ENCODE measurements around the gene SOX21.

Gene SOX21

DNA sequence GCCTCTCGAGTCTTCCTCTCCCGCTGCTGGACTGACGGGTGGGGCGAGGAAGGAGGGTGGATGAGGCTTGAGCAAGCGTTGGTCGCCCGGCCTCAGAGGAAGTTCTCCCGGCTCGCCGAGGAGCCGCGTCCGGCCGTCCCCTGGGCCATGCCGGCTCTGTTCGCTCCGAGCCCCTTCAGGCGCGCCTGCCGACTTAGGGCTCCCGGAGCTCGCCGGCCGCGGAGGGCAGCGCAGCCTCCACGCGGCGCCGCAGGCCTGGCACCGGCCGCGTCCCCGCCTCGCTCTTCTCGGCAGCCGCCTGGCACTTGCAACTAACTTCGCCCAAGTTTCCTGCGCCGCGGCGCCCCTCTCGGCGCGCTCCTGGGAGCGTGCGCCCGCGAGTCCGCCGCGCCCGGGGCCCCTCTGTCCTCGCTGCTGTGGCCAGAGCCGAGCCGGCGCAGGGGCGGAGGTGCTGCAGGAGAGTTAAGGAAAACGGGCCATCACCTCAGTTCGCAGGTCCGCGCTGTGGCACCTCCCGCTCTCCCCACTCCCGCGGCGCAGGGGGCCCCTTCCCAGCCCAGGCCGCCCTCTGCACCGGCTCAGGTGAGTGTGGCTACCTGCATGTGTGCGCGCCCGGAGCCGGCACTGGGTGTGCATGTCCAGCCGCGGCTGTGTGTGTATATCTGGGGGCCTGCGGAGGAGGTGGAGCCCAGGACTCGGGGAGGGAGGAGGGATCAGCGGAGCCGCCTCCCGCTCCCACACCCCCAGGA is 641 bp upstream of the SOX21 start:
- TF ChIP-seq, protein P1, sequence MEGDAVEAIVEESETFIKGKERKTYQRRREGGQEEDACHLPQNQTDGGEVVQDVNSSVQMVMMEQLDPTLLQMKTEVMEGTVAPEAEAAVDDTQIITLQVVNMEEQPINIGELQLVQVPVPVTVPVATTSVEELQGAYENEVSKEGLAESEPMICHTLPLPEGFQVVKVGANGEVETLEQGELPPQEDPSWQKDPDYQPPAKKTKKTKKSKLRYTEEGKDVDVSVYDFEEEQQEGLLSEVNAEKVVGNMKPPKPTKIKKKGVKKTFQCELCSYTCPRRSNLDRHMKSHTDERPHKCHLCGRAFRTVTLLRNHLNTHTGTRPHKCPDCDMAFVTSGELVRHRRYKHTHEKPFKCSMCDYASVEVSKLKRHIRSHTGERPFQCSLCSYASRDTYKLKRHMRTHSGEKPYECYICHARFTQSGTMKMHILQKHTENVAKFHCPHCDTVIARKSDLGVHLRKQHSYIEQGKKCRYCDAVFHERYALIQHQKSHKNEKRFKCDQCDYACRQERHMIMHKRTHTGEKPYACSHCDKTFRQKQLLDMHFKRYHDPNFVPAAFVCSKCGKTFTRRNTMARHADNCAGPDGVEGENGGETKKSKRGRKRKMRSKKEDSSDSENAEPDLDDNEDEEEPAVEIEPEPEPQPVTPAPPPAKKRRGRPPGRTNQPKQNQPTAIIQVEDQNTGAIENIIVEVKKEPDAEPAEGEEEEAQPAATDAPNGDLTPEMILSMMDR (conservative IDR thresholded peaks at IDR 0.05; ENCODE audit: low read depth, low read length) = no peak
- peak; percentile 35 for DNase-seq (ENCODE audit: low read depth)
- H3K4me3 ChIP-seq (ENCODE audit: low read length) = peak overlapping the region; percentile 24

DNA sequence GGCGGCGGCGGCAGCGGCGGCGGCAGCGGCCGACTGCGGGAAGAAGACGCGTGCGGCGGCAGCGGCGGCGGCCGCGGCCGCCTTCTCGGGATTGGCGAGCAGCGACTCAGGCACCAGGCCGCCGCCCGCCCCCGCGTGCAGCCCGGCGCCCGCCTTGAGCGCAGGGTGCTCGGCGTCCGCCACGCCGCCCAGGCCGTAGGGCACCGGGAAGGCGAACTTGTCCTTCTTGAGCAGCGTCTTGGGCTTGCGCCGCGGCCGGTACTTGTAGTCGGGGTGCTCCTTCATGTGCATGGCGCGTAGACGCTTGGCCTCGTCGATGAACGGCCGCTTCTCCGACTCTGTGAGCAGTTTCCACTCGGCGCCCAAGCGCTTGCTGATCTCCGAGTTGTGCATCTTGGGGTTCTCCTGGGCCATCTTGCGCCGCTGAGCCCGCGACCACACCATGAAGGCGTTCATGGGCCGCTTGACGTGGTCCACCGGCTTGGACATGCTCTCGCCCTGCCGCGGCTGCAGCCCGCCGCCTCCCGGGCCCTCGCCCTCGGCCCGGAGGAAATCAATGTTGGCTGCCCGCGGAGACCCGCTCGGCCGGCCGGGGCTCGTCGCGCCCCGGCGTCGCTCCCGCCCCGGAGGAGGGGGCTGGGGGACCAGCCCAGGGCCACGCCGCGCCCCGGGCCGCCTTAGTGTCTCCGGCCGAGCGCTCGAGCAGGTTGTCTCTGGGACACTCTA is 621 bp downstream of the SOX21 start:
- no peak for DNase-seq (ENCODE audit: low read depth)
- no peak overlapping the region for H3K4me3 ChIP-seq (ENCODE audit: low read length)
- TF ChIP-seq, protein P1 (conservative IDR thresholded peaks at IDR 0.05; ENCODE audit: low read depth, low read length) = no peak

DNA sequence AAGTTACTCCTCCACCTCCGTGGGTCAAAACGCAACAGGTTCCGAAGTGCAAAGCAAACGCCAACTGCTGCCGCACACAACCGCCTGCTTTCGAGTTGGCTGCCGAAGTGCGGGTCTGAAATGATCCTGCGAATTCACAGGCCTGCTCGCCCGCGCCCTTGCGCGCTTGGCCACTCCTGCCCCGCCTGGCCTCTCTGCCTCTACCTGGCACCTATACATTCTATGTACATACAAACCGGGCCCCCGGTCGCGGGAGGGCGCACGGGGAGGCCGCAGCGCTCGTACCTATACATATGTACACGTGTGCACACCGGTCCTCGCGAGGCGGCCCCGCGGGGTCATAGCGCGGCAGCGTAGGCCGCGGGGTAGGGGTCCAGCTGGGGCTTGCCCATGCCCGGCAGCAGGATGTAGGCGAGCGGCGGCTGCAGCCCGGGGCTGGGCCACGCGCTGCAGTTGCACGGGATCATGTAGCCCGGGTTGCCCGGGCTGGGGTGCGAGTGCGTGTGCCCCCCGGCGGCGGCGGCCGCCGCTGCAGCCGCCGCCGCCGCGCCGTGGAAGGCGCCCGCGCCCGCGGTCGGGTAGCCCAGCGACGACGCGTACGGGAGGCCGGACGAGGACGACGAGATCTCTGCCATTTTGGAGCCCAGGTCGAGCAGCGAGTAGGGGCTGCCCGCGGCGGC is 1.3 kb downstream of the SOX21 start:
- TF ChIP-seq, protein P1 (conservative IDR thresholded peaks at IDR 0.05; ENCODE audit: low read depth, low read length) = no peak
- no peak for DNase-seq (ENCODE audit: low read depth)
- H3K4me3 ChIP-seq (ENCODE audit: low read length) = no peak overlapping the region

DNA sequence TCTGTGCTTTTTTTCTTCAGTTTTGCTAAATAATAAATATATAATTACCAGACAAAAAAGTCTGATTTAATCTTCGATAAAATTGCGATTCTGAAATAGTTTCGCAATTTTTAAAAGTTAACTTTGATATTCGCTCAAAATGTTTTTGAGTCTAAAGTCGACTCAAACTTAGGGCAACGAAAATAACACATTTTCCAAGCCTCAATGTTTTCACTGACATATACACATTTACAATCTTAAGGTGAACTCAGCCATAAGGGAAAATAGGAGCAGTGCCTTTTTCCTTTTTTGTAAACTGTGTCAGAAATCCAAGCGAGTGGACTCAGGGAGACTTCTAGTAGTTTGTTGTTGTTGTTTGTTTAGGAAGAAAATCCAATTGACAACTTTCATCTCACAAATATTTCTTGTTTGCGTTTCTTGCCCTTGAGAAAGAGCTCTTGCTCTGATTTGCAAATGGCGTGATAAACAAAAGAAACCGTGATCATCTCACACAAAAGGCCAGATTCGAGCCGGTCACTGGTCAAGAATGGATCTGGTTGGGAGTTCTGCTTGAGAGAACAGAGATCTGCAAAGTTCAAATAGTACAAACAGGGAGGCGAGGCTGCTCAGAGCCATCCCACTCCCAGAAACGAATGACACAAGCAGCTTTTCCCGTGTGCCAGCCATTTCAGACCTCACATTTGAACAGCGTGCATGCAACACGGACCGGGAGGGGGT is 2.1 kb downstream of the SOX21 start:
- H3K4me3 ChIP-seq (ENCODE audit: low read length) = no peak overlapping the region
- TF ChIP-seq, protein P1 (conservative IDR thresholded peaks at IDR 0.05; ENCODE audit: low read depth, low read length) = no peak
- DNase-seq (ENCODE audit: low read depth) = no peak

DNA sequence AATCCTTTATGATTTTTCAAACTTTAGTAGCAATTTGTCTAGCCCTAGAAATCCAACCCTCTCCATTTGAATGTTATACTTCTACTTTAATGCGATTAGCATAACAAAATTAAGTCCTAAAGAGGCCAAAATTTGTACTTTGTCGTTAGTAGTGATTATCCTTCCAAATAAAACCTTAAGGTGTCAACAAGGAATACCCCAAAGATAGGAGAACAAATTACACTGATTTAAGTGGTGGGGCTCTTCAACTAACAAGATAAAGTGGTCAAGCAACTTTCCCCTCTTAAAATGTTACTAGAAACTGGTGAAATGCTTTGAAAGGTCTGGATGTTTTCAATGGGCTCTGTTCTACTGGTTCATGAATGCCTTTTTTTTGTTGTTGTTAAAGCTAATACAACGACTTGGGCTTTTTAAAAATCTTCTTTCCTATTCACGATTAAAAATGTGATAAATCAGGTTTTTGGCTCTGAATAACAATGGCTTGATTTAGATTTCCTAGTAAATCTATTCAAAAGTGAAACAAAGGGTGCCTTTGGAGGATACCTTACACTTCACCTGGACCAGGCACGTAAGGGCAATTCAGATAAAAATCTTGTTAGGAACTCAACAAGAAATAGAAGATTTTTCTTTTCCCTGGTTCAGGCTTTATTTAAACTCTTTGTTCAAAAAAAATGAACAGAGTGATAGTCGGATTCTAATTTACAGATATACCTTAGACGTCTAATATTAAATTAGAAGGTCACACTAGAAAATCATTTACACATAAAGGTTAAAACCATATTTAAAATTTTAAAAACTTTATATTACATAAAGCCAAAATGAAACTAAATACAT is 3.1 kb downstream of the SOX21 start:
- no peak for DNase-seq (ENCODE audit: low read depth)
- TF ChIP-seq, protein P1 (conservative IDR thresholded peaks at IDR 0.05; ENCODE audit: low read depth, low read length) = no peak
- no peak overlapping the region for H3K4me3 ChIP-seq (ENCODE audit: low read length)
